ENCODE results near the gene CBLIF. TPM values are rescaled to one million over a fixed set of nuclear protein-coding genes. Genes with fewer than 3 reads are reported as not detected.
A peak's percentile ranks its signal among the peaks of the same experiment; 100 is the strongest.
"Not testable (repeated sequence)": the region's sequence is repeated elsewhere in the genome, so short reads cannot be mapped to it uniquely, and the experiment has no call there.

Gene CBLIF
- total RNA-seq, 2 experiments from 2014 or later: not detected

- TF ChIP-seq CTCF (conservative IDR thresholded peaks at IDR 0.05; ENCODE audit: low read length): peak; percentile 85
- TF ChIP-seq EZH2phosphoT487 (IDR thresholded peaks at IDR 0.05; ENCODE audit: borderline replicate concordance, low read depth, low read length): no peak
- peak; percentile 84 for DNase-seq (ENCODE audit: low spot score)
- Histone ChIP-seq H3K9me3 (ENCODE audit: low read length) (no peaks in the 10 kb centered on the region), H3K36me3 (ENCODE audit: insufficient read depth, low read length) (no peaks in the 10 kb centered on the region; the same call in 1 of the 2 replicates), H3K27ac (ENCODE audit: low read depth, low read length, poor library complexity, severe bottlenecking) (peak overlapping the region; percentile 57), H3K4me1 (ENCODE audit: insufficient read depth, low read length, poor library complexity, severe bottlenecking) (peaks cover 51% of the 10 kb centered on the region), H3K79me2 (ENCODE audit: insufficient read depth, low read depth, low read length) (peaks cover 9% of the 10 kb centered on the region; the same call in 1 of the 2 replicates), H2AFZ (ENCODE audit: low read length) (peak overlapping the region; percentile 54; the same call in 1 of the 2 replicates), H3K4me2 (ENCODE audit: low read length) (peak overlapping the region; percentile 62), H3K9me2 (ENCODE audit: insufficient read depth, low read length) (no peaks in the 10 kb centered on the region), H3K4me3 (ENCODE audit: low read depth, low read length, poor library complexity, severe bottlenecking) (peak overlapping the region; percentile 37), H4K20me1 (ENCODE audit: insufficient read depth, low read length) (no peaks in the 10 kb centered on the region)
- intact Hi-C loops (cut with micrococcal nuclease; ENCODE audit: unreplicated experiment): loop anchor here (2.0 to 5.0 kb wide), 3 partner anchors 96 to 369 kb away; no protein-coding TSS in a partner anchor
- POLR2A ChIA-PET: interaction anchor here (1.2 kb wide), 1 partner anchor 68 kb away, joined by 4 read pairs; the partner anchor contains the start of gene STX3
- CTCF ChIA-PET (ENCODE audit: unreplicated experiment): interaction anchor here (0.6 kb wide), 1 partner anchor 290 kb away, joined by 3 read pairs; no protein-coding TSS in a partner anchor
- no TSS peak for BruUV-seq (replicated peaks)
Measured at GRCh38 chr11:59822989-59823566, 22.2 kb downstream of the CBLIF start.

GRCh38 chr11:59818572-59818971 lies 26.7 kb downstream of the CBLIF start:
- intact Hi-C loops (cut with micrococcal nuclease; ENCODE audit: unreplicated experiment): loop anchor here (5.0 to 10.0 kb wide), 3 partner anchors 544 to 679 kb away; partner anchors contain the start of gene FAM111A
- POLR2A ChIA-PET: interaction anchor here (0.6 to 2.4 kb wide), 3 partner anchors 10 to 362 kb away, joined by 3 to 8 read pairs (median 4); no protein-coding TSS in a partner anchor
- H4K20me1 ChIP-seq (ENCODE audit: insufficient read depth, low read length): no peaks in the 10 kb centered on the region
- H3K9me3 ChIP-seq (ENCODE audit: low read length): no peaks in the 10 kb centered on the region
- TF ChIP-seq CTCF (conservative IDR thresholded peaks at IDR 0.05; ENCODE audit: low read length) (no peak), EZH2phosphoT487 (IDR thresholded peaks at IDR 0.05; ENCODE audit: borderline replicate concordance, low read depth, low read length) (no peak)
- H2AFZ ChIP-seq (ENCODE audit: low read length): peak overlapping the region; percentile 98; the same call in 1 of the 2 replicates
- CTCF ChIA-PET (ENCODE audit: unreplicated experiment): interaction anchor here (0.9 kb wide), 1 partner anchor 63 kb away, joined by 3 read pairs; no protein-coding TSS in a partner anchor
- H3K4me1 ChIP-seq (ENCODE audit: insufficient read depth, low read length, poor library complexity, severe bottlenecking): peaks cover 93% of the 10 kb centered on the region
- H3K9me2 ChIP-seq (ENCODE audit: insufficient read depth, low read length): no peaks in the 10 kb centered on the region
- DNase-seq (ENCODE audit: low spot score): peak; percentile 91
- BruUV-seq (replicated peaks): no TSS peak
- H3K36me3 ChIP-seq (ENCODE audit: insufficient read depth, low read length): no peaks in the 10 kb centered on the region
- H3K4me2 ChIP-seq (ENCODE audit: low read length): peak overlapping the region; percentile 77
- peak overlapping the region; percentile 52 for H3K4me3 ChIP-seq (ENCODE audit: low read depth, low read length, poor library complexity, severe bottlenecking)
- H3K27ac ChIP-seq (ENCODE audit: low read depth, low read length, poor library complexity, severe bottlenecking): peak overlapping the region; percentile 97
- H3K79me2 ChIP-seq (ENCODE audit: insufficient read depth, low read depth, low read length): peaks cover 21% of the 10 kb centered on the region; the same call in 1 of the 2 replicates

GRCh38 chr11:59816434-59816833 lies 28.9 kb downstream of the CBLIF start:
- CTCF ChIA-PET (ENCODE audit: unreplicated experiment); H3K9me2 ChIP-seq (ENCODE audit: insufficient read depth, low read length); H3K9me3 ChIP-seq (ENCODE audit: low read length); DNase-seq (ENCODE audit: low spot score); BruUV-seq (replicated peaks); H3K36me3 ChIP-seq (ENCODE audit: insufficient read depth, low read length); H4K20me1 ChIP-seq (ENCODE audit: insufficient read depth, low read length): not testable (repeated sequence)
- Histone ChIP-seq H3K79me2 (ENCODE audit: insufficient read depth, low read depth, low read length) (peaks cover 21% of the 10 kb centered on the region; the same call in 1 of the 2 replicates), H2AFZ (ENCODE audit: low read length) (peak overlapping the region; percentile 98; the same call in 1 of the 2 replicates), H3K27ac (ENCODE audit: low read depth, low read length, poor library complexity, severe bottlenecking) (peak overlapping the region; percentile 97), H3K4me1 (ENCODE audit: insufficient read depth, low read length, poor library complexity, severe bottlenecking) (peaks cover 90% of the 10 kb centered on the region), H3K4me2 (ENCODE audit: low read length) (peak overlapping the region; percentile 77), H3K4me3 (ENCODE audit: low read depth, low read length, poor library complexity, severe bottlenecking) (peak overlapping the region; percentile 32)
- POLR2A ChIA-PET: interaction anchor here (0.7 to 2.0 kb wide), 6 partner anchors 8 to 543 kb away, joined by 3 to 15 read pairs (median 4); no protein-coding TSS in a partner anchor
- intact Hi-C loops (cut with micrococcal nuclease; ENCODE audit: unreplicated experiment): loop anchor here (5.0 to 10.0 kb wide), 3 partner anchors 542 to 681 kb away; partner anchors contain the start of gene FAM111A
